GM18498 (cell line): Measurements from ENCODE around the gene CLIP1.
A peak's percentile ranks its signal among the peaks of the same experiment; 100 is the strongest.
"Not testable (repeated sequence)": the region's sequence is repeated elsewhere in the genome, so short reads cannot be mapped to it uniquely, and the experiment has no call there.

ENCODE experiments used
- ATAC-seq: cut with Tn5 transposase; IDR thresholded peaks from one replicate; pipeline ENCODE4 v1.9.1; 2021; ENCODE audit warnings: mild to moderate bottlenecking, moderate library complexity; ENCODE audit not compliant: unreplicated experiment

Gene CLIP1

DNA sequence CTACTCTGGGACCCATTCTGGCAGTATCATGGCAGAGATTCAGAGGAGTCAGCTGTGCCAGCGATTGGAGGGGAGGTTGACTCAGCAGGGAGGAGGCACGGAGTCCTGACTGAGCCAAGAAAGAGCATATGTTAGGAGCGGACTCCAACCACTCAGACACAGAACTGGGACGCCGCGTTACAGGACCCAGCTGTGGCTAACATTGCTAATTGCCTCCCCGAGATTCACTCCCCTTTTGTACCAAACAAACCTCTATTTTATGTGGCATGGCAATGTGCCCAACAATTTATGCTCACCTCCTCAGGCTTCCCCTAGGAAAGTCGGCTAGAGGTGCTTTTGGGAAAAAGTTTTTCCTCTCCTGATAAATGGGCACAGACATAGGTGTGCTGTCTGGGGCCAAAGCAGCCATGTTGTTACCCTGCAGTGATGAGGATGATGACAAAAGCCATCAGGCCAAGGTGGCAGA lies 15.2 kb upstream of the CLIP1 start:
- no peak for ATAC-seq

DNA sequence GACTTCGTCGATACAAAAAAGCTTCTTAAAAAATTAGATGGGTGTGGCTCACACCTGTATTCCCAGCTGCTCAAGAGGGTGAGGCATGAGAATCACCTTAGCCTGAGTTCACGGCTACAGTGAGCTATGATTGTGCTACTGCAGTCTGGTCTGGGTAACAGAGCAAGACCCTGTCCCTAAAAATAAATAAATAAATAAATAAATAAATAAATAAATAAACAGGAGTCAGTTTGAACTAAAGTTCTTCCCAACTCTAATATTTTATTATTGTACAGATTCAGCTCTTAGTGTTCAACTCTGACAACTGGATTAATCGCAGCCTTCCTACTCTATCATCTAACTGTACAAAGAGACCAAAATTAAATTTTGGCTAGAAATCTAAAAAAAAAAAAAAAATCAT lies 12.7 kb upstream of the CLIP1 start:
- no peak for ATAC-seq

DNA sequence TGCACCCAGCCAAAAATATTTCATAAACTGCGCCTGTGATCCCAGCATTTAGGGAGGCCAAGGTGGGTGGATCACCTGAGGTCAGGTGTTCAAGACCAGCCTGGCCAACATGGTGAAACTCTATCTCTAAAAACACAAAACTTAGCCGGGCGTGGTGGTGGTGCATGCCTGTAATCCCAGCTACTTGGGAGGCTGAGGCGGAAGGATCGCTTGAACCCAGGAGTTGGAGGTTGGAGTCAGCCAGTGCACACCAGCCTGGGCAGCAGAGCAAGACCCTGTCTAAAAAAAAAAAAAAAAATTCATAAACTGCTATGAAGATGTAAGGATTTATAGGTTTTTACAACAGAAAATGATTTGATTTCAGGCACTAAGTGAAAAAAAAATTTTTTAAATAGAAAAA lies 6.6 kb upstream of the CLIP1 start:
- not testable (repeated sequence) for ATAC-seq

DNA sequence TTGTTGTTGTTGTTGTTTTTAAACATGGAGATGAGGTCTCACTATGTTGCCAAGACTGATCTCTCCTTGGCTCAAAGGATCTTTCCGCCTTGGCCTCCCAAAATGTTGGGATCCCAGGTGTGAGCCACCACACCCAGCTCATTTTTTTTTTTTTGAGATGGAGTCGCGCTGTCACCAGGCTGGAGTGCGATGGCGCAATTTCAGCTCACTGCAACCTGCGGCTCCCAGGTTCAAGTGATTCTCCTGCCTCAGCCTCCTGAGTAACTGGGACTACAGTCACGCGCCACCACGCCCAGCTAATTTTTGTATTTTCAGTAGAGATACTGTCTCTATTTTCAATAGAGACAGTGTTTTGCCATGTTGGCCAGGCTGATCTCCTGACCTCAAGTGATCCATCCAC lies 4.9 kb upstream of the CLIP1 start:
- ATAC-seq = no peak

DNA sequence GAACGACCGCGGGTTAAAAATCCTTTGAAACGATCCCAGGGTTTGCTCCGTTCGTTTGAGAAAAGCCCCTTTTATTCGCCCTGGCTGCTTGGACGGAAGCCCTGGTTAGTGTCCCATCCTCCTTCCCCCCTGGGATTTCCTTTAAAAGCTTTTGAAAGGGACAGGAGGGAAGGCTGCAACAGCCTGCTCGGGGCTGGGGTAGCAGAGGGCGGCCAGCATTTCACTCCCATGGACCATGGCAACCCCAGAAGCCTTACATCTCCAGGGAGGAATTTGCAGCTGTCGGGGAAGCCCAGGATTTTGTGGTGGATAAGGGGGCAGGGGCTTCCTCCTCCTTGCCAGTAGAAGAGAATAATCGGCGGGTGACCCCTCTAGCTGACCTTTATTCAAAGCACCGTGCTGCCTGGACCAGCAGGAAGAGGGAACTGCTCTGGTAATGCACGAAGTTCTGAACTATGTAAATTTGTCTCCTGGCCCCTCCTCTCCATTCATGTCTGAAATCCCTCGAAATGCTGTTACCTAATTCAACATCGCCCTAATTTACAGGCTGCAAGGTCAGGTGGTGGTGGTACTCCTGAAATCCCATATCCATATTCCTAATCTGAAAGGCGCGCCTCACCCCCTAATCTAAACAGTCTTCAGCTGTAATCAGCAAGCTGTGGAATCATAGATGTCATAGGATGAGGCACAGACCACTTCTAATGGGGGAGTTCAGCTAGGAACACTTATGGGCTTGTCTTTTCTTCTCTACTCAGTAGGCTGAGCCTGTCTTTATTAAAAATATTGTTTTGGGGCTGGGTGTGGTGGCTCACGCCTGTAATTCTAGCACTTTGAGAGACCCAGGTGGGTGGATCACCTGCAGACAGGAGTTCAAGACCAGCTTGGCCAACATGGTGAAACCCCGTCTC lies 1.0 kb upstream of the CLIP1 start:
- no peak for ATAC-seq

DNA sequence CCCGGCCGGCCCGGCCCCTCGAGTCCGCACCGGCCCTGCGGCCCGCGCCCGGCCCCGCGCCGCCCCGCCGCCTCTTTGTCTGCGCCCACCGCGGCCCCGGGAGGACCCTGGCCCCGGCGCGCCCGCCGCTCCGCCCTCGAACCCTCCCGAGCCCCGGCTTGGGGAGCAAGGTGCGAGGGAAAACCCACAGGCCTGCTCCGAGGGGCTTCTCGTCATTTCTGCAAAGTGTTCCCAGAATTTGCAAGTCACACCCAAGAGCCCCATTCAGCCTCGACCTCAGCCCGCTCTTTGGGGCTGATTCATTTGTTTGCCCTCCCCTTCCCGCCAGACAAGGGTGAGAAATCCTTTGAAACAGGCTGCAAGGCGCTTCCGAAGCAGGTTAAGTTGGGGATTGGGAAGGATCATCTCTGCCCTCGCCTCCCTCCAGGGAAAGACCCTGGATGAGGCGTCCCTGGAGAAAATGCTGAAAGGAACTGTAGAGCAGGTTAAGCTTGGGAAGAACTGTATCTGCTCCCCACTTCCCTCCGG lies 325 bp upstream of the CLIP1 start:
- ATAC-seq = no peak

DNA sequence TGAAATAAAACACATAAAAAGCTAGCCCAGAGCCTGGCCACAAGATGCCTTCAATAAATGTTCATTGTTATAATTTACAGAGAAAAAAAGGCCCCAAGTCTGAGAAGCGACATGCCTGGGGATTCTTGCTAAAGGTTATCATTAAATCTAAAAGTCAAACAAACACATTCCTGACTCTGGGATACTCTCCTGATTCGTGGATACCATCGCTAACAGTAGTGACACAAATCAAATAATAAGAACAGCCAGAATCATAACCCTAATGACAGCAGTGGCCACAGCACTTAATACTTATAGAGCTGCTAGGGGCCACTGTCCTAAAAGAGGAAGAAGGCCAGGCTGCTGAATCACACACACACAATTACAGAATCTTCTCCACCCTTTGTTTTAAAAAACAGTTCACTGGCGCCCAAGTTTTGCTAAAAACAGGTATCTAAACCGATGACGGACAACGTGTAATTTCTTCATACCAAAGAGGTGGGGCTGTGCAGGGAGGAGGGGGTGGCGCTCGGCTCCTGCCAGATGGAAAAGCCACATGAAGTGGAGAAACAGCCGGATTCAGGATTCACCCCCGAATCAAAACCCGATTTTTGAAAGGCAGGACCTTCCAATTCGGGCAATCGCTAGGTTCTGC lies 1.2 kb downstream of the CLIP1 start:
- no peak for ATAC-seq

DNA sequence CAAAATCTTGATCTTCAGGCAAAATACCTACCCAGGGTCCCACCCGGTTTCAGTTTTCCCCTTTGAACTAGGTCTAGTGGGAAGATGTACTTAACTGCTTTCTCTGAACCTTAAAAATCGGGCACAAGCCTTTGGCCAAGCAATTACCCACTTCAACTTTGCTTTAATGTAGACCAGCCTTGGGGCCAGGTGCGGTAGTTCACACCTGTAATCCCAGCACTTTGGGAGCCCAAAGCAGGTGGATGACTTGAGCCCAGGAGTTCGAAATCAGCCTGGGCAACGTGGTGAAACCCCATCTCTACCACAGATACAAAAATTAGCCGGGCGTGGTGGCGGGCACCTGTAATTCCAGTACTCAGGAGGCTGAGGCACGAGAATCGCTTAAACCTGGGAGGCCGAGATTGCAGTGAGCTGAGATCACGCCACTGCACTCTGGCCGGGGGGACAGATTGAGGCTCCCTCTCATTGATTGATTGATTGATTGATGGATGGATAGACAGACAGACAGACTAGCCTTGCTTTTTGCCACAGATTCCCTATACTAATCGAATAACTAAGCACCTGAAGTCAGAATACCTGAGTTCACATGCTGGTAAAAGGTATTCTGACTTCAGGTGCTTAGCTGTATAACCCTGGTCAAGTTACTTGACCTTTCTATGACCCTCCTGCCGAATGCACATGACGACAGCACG lies 1.9 kb downstream of the CLIP1 start:
- ATAC-seq = no peak

DNA sequence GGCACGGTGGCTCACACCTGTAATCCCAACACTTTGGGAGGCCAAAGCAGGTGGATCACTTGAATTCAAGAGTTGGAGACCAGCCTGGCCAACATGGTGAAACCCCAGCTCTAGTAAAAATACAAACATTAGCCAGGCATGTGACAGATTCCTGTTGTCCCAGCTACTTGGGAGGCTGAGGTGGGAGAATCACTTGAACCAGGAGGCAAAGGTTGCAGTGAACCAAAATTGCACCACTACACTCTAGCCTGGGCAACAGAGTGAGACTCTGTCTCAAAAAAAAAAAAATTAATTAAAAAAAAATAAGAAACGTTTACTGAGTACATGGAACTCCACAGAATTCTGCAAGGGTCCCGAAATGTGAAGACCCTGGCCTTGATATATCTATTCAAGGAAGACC lies 3.4 kb downstream of the CLIP1 start:
- not testable (repeated sequence) for ATAC-seq

DNA sequence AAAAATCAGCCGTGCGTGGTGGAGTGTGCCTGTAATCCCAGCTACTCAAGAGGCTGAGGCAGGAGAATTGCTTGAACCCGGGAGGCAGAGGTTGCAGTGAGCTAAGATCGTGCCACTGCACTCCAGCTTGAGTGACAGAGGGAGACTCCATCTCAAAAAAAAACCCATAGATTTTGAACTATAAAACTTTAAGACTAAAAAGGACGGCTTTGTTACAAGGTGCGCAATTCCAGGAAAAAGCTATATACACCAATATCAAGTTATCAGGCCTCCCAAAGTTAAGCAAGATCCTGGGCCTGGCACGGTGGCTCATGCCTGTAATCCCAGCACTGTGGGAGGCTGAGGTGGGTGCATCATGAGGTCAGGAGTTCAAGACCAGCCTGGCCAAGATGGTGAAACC lies 6.8 kb downstream of the CLIP1 start:
- not testable (repeated sequence) for ATAC-seq

DNA sequence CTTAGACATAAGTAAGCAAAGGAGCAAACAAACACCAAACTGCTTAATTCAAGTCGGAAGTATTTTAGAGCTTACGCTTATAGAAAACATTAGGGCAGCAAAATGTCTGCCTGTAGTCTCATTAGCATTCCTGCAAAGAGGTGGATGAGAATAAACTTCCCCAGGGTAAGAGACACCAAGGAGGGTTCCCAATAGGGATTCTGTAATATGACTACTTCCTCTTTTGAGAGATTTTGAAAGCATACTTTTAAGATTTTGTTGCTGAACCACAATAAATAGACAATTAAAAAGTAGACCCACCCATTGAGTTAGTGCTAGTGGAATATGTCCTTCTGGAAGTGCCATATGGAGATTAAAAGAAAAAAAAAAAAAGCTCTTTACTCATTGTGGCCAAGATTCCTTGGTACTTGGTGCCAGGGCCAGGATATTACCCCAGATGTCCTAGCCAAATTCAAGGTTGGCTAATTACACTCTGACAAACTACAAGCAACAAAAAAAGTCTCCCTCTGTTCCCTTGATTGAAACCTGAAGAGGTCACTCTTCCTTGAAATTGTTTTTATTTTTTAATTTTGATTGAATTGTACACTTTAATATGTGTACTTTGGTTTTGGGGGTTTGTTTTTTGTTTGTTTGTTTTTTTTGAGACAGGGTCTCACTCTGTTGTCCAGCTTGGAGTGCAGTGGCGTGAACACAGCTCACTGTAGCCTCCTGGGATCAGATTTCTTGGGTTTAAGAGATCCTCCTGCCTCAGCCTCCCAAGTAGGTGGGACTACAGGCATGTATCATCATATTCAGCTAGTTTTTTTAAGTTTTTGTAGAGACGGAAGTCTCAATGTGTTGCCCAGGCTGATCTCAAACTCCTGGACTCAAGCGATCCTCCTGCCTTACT lies 8.7 kb downstream of the CLIP1 start:
- no peak for ATAC-seq

DNA sequence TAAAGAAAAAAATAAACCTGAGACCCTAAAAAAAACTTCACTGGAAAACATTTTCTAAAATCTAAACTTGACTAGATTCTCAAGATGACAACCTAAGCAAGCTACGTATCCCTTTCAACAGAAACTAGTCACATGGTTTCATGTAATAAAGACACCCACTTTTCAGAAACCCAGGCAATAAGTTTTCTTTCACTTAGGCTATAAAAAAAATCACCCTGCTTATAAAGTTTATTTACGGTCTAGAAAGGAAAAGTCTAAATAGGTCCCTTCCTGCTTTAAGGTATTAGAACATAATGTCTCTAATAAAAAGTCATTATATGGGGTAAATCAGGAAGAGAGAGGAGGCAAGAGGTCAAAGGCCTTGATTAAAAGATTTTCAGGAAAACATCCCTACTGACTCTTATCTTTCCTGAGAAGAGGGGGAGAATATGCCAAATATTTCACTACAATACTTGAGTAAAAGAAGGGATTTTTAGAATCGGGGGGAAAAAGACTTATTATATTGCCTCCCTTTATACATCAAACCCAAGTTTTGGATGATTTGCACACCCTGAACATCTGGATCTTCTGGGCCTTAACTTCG lies 9.5 kb downstream of the CLIP1 start:
- ATAC-seq = no peak

DNA sequence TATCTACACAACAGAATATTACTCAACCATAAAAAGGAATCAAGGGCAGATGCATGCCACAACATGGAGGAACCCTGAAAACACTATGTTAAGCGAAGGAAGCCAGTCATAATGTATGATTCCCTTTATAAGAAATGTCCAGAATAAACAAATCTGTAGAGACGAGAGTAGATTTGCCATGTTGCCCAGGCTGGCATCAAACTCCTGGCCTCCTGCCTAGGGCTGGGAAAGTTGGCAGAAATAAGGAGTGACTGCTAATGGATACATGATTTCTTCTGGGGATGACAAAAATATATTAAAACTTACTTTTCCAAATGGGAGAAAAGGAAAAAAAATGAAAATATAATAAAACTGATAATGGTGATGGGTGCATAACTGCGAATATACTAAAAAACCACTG lies 10.9 kb downstream of the CLIP1 start:
- ATAC-seq = no peak

DNA sequence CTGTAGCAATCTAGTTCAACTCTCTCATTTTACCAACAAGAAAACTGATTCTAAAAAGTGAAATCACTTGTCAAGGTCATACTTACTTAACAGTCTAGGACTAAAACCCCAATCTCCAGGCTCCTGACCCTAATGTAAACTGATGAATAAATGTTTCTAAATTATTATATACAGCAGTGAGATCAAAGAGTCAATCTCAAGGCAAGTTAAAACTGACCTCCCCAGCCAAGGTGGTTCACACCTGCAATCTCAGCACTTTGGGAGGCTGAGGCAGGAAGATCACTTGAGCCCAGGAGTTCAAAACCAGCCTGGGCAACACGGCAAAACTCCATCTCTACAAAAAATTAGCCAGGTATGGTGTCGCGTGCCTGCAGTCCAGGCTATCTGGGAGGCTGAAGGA lies 15.3 kb downstream of the CLIP1 start:
- no peak for ATAC-seq

DNA sequence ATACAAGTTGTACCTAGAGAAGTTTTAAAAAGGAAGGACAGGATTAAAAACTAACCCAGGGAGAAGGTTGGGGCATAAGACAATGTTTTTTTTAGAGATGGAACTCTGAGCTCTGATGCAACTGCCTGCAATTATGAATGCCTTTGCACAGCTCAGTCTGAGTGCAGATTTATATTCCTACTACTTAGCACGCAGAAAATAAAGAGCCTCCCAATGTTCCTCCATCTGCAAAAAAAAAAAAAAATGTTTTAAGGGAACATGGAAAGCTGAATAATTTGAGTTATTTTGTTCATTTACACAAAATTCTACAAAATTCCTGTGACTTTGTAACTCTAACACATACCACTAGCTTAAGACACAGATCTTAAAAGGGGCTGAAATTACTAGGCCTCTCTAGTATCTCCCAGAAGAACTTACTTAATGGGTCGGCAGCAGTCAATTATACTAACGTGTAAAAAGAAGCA lies 15.7 kb downstream of the CLIP1 start:
- no peak for ATAC-seq

DNA sequence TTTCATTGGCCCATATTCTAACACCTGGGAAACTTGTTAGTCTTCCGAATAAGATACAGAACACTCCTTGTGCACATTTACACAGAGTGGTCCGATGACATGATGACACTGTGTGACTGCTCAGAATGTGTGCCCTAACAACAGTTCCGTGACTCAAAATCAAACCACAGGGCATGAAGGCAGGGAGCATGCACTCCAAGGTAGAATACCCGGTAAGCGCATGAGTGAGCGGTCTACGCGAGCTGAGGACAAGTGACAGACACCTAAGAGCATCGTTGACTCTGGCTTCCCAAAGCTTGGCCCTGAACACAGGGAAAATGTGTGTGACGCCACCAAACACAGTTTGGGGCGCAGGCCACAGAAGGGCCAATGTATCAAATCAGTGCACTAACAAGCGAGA lies 18.6 kb downstream of the CLIP1 start:
- no peak for ATAC-seq

DNA sequence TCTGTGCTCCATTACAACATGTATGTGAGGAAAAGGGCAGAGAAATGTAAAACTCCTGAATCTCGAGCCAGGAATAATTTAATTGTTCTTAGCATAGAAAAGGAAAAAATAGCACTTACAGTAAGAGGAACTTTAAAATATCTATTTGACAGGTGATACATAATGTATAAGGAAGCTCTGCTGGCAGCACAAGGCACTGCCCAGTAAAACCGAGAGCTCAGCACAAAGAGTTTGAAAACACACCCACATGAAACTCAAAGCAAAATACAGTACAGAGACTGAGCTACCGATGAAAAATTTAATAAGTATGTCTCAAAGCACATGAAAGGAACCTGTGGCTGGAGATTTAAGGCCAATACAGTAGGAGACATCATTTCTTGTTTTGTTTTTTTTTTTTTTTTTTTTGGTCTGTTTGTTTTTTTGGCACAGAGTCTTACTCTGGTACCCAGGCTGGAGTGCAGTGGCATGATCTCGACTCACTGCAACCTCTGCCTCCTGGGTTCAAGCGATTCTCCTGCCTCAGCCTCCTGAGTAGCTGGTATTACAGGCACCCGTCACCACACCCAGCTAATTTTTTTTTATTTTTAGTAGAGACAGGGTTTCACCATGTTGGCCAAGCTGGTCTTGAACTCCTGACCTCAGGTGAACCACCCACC lies 19.2 kb downstream of the CLIP1 start:
- ATAC-seq = peak; percentile 57

DNA sequence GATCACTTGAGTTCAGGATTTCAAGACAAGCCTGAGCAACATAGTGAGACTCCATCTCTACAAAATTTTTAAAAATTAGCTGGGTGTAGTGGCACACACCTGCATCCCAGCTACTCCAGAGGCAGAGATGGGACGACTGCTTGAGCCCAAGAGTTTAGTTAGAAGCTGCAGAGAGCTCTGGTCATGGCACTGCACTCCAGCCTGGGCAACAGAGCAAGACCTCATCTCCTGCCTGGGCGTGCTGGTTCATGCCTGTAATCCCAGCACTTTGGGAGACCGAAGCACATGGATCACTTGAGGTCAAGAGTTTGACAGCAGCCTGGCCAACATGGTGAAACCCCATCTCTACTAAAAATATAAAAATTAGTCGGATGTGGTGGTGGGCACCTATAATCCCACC lies 20.2 kb downstream of the CLIP1 start:
- ATAC-seq = no peak

DNA sequence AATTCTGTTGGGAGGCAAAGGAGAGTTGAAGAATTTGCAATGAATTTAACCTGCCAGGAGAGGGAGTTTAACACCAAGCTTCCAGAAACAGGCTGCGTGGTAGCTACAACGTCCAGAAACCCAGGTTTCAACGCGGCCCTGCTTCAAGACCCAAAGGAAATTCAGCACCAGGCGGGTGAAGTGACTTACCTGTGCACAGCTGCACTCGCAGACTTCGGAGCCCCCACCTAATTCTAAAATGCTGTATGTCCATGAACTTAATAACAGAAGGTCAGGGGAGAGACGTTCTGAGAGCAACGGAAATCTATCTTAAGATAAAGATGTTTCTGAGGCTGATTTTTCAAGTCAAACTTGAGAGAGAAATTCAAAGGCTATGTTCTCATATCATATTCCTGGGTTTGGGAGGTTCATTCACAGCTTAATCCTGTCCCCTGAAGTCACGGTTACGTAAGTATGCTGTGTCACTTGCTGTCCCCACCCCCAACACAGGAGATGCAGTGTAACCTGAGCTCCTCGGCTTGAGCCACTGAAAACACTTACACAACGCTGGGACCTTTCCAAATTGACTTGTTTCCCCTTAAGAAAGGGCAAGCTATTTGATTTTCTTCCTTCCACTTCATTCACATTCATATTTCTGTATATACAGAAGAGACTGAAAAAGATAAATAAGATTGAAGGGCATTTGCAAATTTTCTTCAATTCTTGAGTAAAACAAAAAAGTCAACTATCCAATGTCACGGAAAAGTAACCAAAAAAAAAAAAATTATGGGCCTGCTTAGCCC lies 22.7 kb downstream of the CLIP1 start:
- no peak for ATAC-seq
